Mesothelial cell of epicardium (in vitro differentiated cells): ENCODE results near the gene DUSP16. TPM values are rescaled to one million over a fixed set of nuclear protein-coding genes. Genes with fewer than 3 reads are reported as not detected.

ENCODE experiments used
- DNase-seq, 2 experiments: peaks; one replicate each; pipeline ENCODE4 v3.0.0; 2021; ENCODE audit warnings: low spot score in 2 of 2; ENCODE audit not compliant: unreplicated experiment in 2 of 2
- H3K27ac Mint-ChIP-seq: 2 replicates; pipeline ENCODE4 v1.8.0; 2021; ENCODE audit warnings: mixed read lengths
- H3K27me3 Mint-ChIP-seq: 2 replicates; pipeline ENCODE4 v1.8.0; 2021; ENCODE audit warnings: low read depth, mixed read lengths
- H3K36me3 Mint-ChIP-seq: 2 replicates; pipeline ENCODE4 v1.8.0; 2021; ENCODE audit warnings: mixed read lengths
- H3K4me1 Mint-ChIP-seq: 2 replicates; pipeline ENCODE4 v1.8.0; 2021; ENCODE audit warnings: mixed read lengths
- H3K4me3 Mint-ChIP-seq: 2 replicates; pipeline ENCODE4 v1.8.0; 2021; ENCODE audit warnings: mild to moderate bottlenecking, moderate library complexity, mixed read lengths
- H3K9me3 Mint-ChIP-seq: 2 replicates; pipeline ENCODE4 v1.8.0; 2021; ENCODE audit warnings: mixed read lengths
- CTCF ChIP-seq: fragments of 200-600 bp; sonication (generic); IDR thresholded peaks from one replicate; pipeline ENCODE4 v1.5.0; 2021; ENCODE audit warnings: antibody characterized with exemption; ENCODE audit not compliant: unreplicated experiment
- total RNA-seq: library from RNA; stranded (reverse); gene quantifications from 3 replicates; pipeline ENCODE4 v1.2.1, GENCODE V29; 2021

DUSP16 gene
- total RNA-seq, 1 donor from 2014 or later, result 31.5 TPM

- no peak for DNase-seq
- H3K9me3 Mint-ChIP-seq, result peaks cover 22% of the 10 kb centered on the region
- no peaks in the 10 kb centered on the region for H3K27me3 Mint-ChIP-seq
- H3K27ac Mint-ChIP-seq, result no peak overlapping the region
- H3K4me1 Mint-ChIP-seq, result peaks cover 21% of the 10 kb centered on the region
- TF ChIP-seq CTCF, result no peak
- peaks cover 22% of the 10 kb centered on the region for H3K36me3 Mint-ChIP-seq
- no peak overlapping the region for H3K4me3 Mint-ChIP-seq
These were observed 134.6 kb downstream of the DUSP16 start for GRCh38 chr12:12428047-12428446.

- no peak overlapping the region for H3K4me3 Mint-ChIP-seq
- no peak for TF ChIP-seq CTCF
- peaks cover 22% of the 10 kb centered on the region for H3K9me3 Mint-ChIP-seq
- H3K27me3 Mint-ChIP-seq, result no peaks in the 10 kb centered on the region
- H3K36me3 Mint-ChIP-seq, result peaks cover 22% of the 10 kb centered on the region
- H3K4me1 Mint-ChIP-seq, result peaks cover 17% of the 10 kb centered on the region
- no peak for DNase-seq
- H3K27ac Mint-ChIP-seq, result no peak overlapping the region
These were observed 135.1 kb downstream of the DUSP16 start for GRCh38 chr12:12427568-12427967.

GRCh38 chr12:12425616-12426015 is 137.0 kb downstream of the DUSP16 start:
- no peak for DNase-seq
- no peaks in the 10 kb centered on the region for H3K27me3 Mint-ChIP-seq
- H3K4me1 Mint-ChIP-seq, result peaks cover 12% of the 10 kb centered on the region
- peaks cover 37% of the 10 kb centered on the region for H3K9me3 Mint-ChIP-seq
- no peak overlapping the region for H3K27ac Mint-ChIP-seq
- no peak for TF ChIP-seq CTCF
- H3K4me3 Mint-ChIP-seq, result no peak overlapping the region
- peaks cover 34% of the 10 kb centered on the region for H3K36me3 Mint-ChIP-seq

GRCh38 chr12:12425001-12425400 is 137.7 kb downstream of the DUSP16 start:
- no peak overlapping the region for H3K4me3 Mint-ChIP-seq
- H3K36me3 Mint-ChIP-seq, result peaks cover 37% of the 10 kb centered on the region
- no peak overlapping the region for H3K27ac Mint-ChIP-seq
- H3K27me3 Mint-ChIP-seq, result no peaks in the 10 kb centered on the region
- no peak for DNase-seq
- peaks cover 12% of the 10 kb centered on the region for H3K4me1 Mint-ChIP-seq
- H3K9me3 Mint-ChIP-seq, result peaks cover 38% of the 10 kb centered on the region
- no peak for TF ChIP-seq CTCF

Other genes with a start within 250 kb of the DUSP16 start
- gene MANSC1, start 212.6 kb downstream of the DUSP16 start, total RNA-seq, result 15.4 to 17.2 TPM (median 16.6 TPM) in 3 replicates
- 11.0 to 13.4 TPM (median 13.3 TPM) in 3 replicates for gene BORCS5, start 205.8 kb downstream of the DUSP16 start, total RNA-seq
- gene CREBL2, start 49.0 kb upstream of the DUSP16 start, total RNA-seq, result 7.9 to 8.5 TPM (median 8.0 TPM) in 3 replicates
- 0.53 to 1.1 TPM (median 1.0 TPM) in 3 replicates for gene GPR19, start 133.3 kb upstream of the DUSP16 start, total RNA-seq
- 23.6 to 28.3 TPM (median 25.0 TPM) in 3 replicates for gene CDKN1B, start 154.5 kb upstream of the DUSP16 start, total RNA-seq
- 3.0 to 5.1 TPM (median 3.9 TPM) in 3 replicates for gene APOLD1, start 222.8 kb upstream of the DUSP16 start, total RNA-seq